Thymus (tissue), 11 donors: Measurements from ENCODE around the gene FARSA. TPM values are rescaled to one million over a fixed set of nuclear protein-coding genes. Genes with fewer than 3 reads are reported as not detected.
"Not testable (repeated sequence)": the region's sequence is repeated elsewhere in the genome, so short reads cannot be mapped to it uniquely, and the experiment has no call there.

Source experiments
- DNase-seq, 9 donors: peaks; one replicate each; pipeline ENCODE4 v3.0.0-alpha.2; 2013; ENCODE audit warnings: low spot score in 9 of 9, low read depth in 6 of 9, missing footprints in 1 of 9
- H3K27ac ChIP-seq, 2 donors: one replicate each; pipeline ENCODE4 v1.5.1; 2013; ENCODE audit warnings: control low read depth in 1 of 2, low read depth in 1 of 2, low read length in 1 of 2, mild to moderate bottlenecking in 1 of 2, moderate library complexity in 1 of 2
- H3K27me3 ChIP-seq, 2 donors: one replicate each; pipeline ENCODE4 v1.5.1; 2013; ENCODE audit warnings: low read length in 1 of 2; ENCODE audit not compliant: control insufficient read depth in 2 of 2, insufficient read depth in 1 of 2
- H3K36me3 ChIP-seq, 2 donors: one replicate each; pipeline ENCODE4 v1.5.1; 2013; ENCODE audit warnings: low read length in 1 of 2, mild to moderate bottlenecking in 1 of 2, moderate library complexity in 1 of 2; ENCODE audit not compliant: control insufficient read depth in 2 of 2, insufficient read depth in 2 of 2
- H3K4me1 ChIP-seq, 2 donors: one replicate each; pipeline ENCODE4 v1.5.1; 2013; ENCODE audit warnings: low read length in 2 of 2; ENCODE audit not compliant: control insufficient read depth in 2 of 2, insufficient read depth in 2 of 2
- H3K4me3 ChIP-seq, 2 donors: one replicate each; pipeline ENCODE4 v1.5.1; 2013; ENCODE audit warnings: low read length in 2 of 2, control low read depth in 1 of 2, mild to moderate bottlenecking in 1 of 2
- H3K9me3 ChIP-seq, 2 donors: one replicate each; pipeline ENCODE4 v1.5.1; 2013; ENCODE audit warnings: low read length in 1 of 2, mild to moderate bottlenecking in 1 of 2; ENCODE audit not compliant: control insufficient read depth in 2 of 2, insufficient read depth in 1 of 2
- WGBS: extraction: QIAGEN DNeasy Blood & Tissue Kit; methylation state at CpG from one replicate; pipeline ENCODE4 v1.1.7; 2013; 5-methylcytosine and 5-hydroxymethylcytosine counted together
- polyA plus RNA-seq: library from polyadenylated mRNA; stranded (reverse); fragments of 200-250 nt; gene quantifications from one replicate; pipeline ENCODE4 v1.2.3, GENCODE V29; 2013
- total RNA-seq: library from RNA; stranded (reverse); fragments of 120-200 nt; gene quantifications from one replicate; pipeline ENCODE4 v1.2.4, GENCODE V29; 2013
- donor health status: healthy.

The FARSA gene
- total and polyA plus RNA-seq, 2 donors: 33.6 to 46.7 TPM

- Histone ChIP-seq H3K36me3 (peaks cover 28 to 29% of the 10 kb centered on the region in 2 donors), H3K27ac (no peak overlapping the region), H3K9me3 (no peaks in the 10 kb centered on the region), H3K4me3 (peak overlapping the region; percentile 72 to 93), H3K27me3 (no peaks in the 10 kb centered on the region), H3K4me1 (peaks cover 25 to 51% of the 10 kb centered on the region in 2 donors)
- no peak for DNase-seq
- WGBS: 39% methylated on average over 16 of the region's 16 CpGs
Observed at GRCh38 chr19:12932392-12933286, 872 bp downstream of the FARSA start.

DNA sequence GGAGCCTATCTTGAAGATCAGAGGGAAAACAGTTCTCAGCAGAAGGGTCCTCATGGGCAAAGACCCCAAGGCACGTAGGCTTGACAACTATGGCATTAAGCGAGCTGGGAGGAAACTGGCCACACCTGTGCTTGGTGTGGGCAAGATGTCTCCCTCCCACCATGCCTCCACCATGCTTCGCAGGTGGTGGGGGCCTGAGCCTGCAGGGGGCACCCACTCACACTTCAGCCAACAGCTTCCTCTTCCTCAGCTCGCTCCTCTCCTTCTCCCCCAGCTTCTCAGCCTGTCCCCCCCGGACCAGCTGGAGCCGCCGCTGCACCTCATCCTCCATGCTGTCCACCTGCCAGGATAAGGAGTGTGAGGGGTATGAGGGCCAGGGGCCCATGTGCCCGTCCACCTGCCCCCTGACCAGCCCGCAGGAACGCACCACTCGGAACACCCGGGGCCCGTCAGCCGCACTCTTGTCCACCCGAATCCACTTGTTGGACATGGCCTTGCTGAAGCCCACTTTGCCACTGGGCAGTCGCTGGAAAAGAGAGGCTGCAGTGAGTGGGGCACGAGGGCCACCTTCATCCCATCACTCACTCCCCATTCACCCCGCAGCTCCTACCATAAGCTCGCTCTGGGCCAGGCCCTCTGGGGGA is 3.4 kb downstream of the FARSA start:
- Histone ChIP-seq H3K9me3 (no peaks in the 10 kb centered on the region), H3K4me1 (peaks cover 12 to 26% of the 10 kb centered on the region in 2 donors), H3K27me3 (no peaks in the 10 kb centered on the region), H3K4me3 (no peak overlapping the region), H3K27ac (no peak overlapping the region), H3K36me3 (peaks cover 45 to 48% of the 10 kb centered on the region in 2 donors)
- 91% methylated on average over 19 of the region's 19 CpGs for WGBS
- DNase-seq: no peak

DNA sequence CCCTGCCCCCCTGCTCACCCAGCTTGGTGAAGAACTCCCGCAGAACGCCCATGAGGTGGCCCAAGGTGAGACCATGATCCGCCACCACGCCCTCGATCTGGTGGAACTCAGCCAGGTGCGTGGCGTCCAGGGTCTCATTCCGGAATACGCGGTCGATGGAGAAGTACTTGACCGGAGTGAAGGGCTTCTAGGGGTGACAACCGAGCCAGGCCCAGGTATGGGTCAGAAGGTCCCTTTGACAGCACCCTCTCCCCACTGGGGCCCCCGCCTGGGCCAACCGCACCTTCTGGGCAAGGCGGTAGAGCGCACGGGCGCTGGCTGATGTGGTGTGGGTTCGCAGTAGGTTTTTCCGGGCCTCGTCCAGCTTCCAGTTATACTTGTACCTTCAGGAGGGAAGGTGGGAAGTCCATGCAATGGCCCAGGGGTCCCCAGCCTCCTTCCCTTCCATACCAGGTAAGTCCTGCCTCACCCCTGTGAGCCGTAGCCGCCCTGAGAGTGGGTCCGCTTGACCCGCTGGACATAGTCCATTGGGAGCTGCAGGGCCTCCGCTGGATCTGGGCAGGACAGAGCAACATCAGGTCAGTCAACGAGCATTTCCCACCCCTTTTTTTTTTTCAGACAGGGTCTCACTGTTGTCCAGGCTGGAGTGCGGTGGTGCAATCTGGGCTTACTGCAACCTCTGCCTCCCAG is 8.7 kb downstream of the FARSA start:
- WGBS: 97% methylated on average over 29 of the region's 29 CpGs
- Histone ChIP-seq H3K4me1 (peaks cover 0 to under 1% of the 10 kb centered on the region in 2 donors), H3K36me3 (peaks cover 66 to 68% of the 10 kb centered on the region in 2 donors), H3K4me3 (no peak overlapping the region), H3K9me3 (no peaks in the 10 kb centered on the region), H3K27me3 (no peaks in the 10 kb centered on the region), H3K27ac (no peak overlapping the region)
- DNase-seq: no peak

GRCh38 chr19:12922959-12923358 is 10.6 kb downstream of the FARSA start:
- Histone ChIP-seq H3K36me3 (peaks cover 49 to 50% of the 10 kb centered on the region in 2 donors), H3K4me3 (no peak overlapping the region), H3K9me3 (peaks cover 0 to 5% of the 10 kb centered on the region in 2 donors), H3K4me1 (peaks cover 0 to 16% of the 10 kb centered on the region in 2 donors), H3K27ac (no peak overlapping the region), H3K27me3 (no peaks in the 10 kb centered on the region)
- no peak for DNase-seq
- 98% methylated on average over 4 of the region's 4 CpGs for WGBS

- H3K9me3 ChIP-seq: peaks cover 0 to 5% of the 10 kb centered on the region in 2 donors
- peaks cover 0 to 16% of the 10 kb centered on the region in 2 donors for H3K4me1 ChIP-seq
- H3K4me3 ChIP-seq: no peak overlapping the region
- DNase-seq: no peak
- H3K36me3 ChIP-seq: peaks cover 35 to 36% of the 10 kb centered on the region in 2 donors
- no peak overlapping the region for H3K27ac ChIP-seq
- H3K27me3 ChIP-seq: no peaks in the 10 kb centered on the region
- 96% methylated on average over 3 of the region's 3 CpGs for WGBS
Observed at GRCh38 chr19:12921047-12921446, 12.5 kb downstream of the FARSA start.

DNA sequence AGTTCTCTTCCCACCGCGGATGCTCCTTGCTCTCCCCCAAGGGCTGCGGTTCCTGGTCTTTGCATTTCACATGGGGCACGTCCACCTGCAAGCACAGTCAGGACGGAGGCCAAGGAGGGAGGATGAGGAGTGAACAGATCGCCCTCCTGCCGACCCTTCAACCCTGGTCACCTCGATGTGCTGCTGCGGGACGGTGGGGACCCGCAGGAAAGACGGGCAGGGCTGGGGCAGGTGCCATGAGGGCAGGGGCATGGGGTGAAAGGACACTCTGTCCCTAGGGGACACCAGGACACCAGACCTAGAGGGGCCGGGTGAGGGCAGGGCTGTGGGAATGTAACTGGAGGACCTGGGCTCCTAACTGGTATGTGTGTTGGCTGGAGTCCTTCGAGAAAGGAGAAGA is 15.3 kb downstream of the FARSA start:
- WGBS: 97% methylated on average over 14 of the region's 14 CpGs
- no peak for DNase-seq
- H3K4me3 ChIP-seq: no peak overlapping the region

DNA sequence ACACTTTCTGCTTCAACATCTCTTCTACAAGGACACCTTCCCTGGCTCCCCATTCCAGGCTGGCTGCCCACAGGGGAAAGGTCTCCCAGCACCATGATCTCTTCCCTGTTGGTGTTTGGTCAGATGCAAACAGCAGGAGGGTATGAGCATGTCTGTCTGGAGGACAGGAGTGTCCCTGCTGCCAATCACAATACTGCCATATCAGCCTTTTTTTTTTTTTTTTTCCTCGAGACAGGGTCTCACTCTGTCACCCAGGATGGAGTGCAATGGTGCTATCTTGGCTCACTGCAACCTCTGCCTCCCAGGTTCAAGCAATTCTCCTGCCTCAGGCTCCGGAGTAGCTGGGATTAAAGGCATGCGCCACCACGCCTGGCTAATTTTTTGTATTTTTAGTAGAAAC is 17.7 kb downstream of the FARSA start:
- peaks cover 17 to 44% of the 10 kb centered on the region in 2 donors for H3K4me1 ChIP-seq

More for the DNA sequence above, 15.3 kb downstream of the FARSA start:
- Histone ChIP-seq H3K36me3 (peaks cover 12 to 13% of the 10 kb centered on the region in 2 donors), H3K27me3 (no peaks in the 10 kb centered on the region), H3K27ac (no peak overlapping the region), H3K4me1 (peaks cover 12 to 32% of the 10 kb centered on the region in 2 donors), H3K9me3 (peaks cover 0 to 5% of the 10 kb centered on the region in 2 donors)

DNA sequence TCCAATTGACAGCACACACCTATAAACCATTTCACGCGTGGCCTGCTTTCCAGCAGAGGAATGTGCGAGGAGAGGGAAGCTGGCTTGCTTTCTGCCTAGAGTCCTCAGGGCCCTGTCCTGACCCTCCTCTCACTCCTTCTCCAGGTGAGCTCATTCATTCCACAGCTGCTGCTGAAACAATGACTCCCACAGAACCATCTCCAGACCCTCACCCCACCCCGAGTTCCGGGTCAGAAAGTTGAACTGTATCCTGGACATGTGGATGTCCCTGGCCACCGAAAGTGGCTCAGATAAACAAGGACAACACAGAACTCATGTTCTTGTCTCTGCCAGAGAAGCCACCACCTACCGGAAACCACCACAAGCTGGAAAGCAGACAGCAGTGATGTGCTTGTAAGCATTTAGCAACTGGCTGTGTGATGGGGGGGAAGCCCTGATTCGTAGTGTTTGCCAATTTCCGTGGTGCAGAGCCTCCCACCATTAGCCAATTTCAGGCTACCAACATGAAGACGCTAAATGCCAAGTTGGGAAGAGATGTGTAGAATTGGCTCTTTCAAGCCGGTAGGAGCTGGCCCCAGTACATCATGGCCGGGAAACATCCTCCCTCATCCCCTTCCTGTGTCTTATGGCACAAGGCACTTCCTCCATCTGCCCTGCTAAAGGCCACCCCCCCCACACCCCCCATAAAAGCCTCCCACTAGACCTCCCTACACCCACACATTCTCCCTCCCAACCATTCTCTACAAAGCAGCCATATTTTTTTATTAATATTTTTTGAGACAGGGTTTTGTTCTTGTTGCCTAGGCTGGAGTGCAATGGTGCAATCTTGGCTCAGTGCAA is 19.4 kb downstream of the FARSA start:
- Histone ChIP-seq H3K9me3 (peaks cover 0 to 5% of the 10 kb centered on the region in 2 donors), H3K36me3 (no peaks in the 10 kb centered on the region), H3K27me3 (no peaks in the 10 kb centered on the region), H3K4me1 (peaks cover 17 to 38% of the 10 kb centered on the region in 2 donors), H3K27ac (peak overlapping the region; percentile 89 to 99), H3K4me3 (peak overlapping the region in 1 of 2 donors; percentile 36)
- peak in 7 of 9 donors; percentile 46 to 88 (median 63) for DNase-seq
- WGBS: 10% methylated on average over 12 of the region's 12 CpGs

More for the DNA sequence above, 17.7 kb downstream of the FARSA start:
- not testable (repeated sequence) for DNase-seq, H3K36me3 ChIP-seq, H3K27me3 ChIP-seq, H3K27ac ChIP-seq, H3K4me3 ChIP-seq, H3K9me3 ChIP-seq
- WGBS: 93% methylated on average over 4 of the region's 4 CpGs
